Suppressor macrophage treated with lipopolysaccharide for 4 hours (primary cell): ENCODE results near the gene STEAP3.
"Not testable (repeated sequence)": the region's sequence is repeated elsewhere in the genome, so short reads cannot be mapped to it uniquely, and the experiment has no call there.

Source experiments
- DNase-seq: peaks from one replicate; pipeline ENCODE4 v3.0.0-alpha.2; 2020

The STEAP3 gene

DNA sequence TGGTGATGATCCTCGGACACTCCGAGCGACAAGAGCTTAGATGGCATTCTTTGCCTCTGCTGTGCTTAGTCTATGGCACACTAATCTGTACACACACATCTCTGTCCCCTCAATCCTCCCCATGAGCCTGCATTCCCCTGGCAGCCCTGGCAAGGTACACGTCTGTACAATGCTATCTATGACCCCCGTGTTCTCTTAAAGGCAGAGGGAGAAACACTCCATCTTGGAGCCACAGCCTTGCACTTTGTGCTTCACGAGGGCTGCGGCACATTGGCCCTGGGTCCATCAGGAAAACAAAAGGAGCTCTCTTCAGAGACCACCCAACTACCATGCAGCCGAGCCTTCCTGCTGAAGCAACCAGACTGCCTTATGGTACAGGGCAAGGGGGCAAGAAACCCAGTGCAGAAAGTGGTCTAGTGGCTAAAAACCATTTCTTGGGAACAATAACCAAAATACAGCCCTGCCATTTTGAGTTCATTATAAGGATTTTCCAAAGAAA, 42.5 kb downstream of the STEAP3 start:
- DNase-seq = no peak

DNA sequence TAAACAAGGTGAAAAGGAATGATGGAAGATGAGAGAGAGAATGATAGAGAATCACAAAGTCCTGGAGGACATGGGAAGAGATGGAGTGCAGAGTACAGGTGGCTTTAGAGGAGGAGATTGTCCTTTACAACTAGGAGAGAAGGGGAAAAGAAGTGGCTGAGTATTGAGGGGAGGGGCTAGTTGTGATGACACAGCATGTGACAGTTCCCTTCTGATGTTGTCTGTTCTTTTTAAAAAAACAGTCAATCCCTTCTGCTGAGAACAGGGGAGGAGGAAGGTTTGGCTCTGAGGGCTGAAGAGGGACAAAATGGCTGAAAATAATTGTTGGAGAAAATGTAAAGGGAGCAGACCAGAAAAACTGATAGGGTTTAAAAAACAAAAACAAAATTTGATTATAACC, 44.0 kb downstream of the STEAP3 start:
- no peak for DNase-seq

DNA sequence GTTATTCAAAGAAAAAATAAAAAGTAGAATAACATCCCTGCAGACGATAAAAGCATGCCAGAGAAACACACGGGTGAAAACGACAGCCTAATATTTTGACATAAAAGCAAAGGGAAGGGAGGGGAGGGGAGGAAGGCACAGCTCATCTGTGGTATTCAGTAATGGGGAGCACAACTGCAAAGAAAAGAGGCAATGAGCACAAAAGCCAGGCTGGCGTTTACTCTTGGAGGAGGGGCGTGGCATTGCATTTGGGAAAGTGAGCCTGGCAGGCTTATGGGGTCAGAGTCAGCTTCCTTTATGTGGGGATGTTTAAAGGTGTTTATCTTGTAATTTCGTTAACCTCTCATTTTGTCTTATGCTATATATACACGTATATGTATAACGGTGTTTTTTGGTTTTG, 53.2 kb downstream of the STEAP3 start:
- no peak for DNase-seq

DNA sequence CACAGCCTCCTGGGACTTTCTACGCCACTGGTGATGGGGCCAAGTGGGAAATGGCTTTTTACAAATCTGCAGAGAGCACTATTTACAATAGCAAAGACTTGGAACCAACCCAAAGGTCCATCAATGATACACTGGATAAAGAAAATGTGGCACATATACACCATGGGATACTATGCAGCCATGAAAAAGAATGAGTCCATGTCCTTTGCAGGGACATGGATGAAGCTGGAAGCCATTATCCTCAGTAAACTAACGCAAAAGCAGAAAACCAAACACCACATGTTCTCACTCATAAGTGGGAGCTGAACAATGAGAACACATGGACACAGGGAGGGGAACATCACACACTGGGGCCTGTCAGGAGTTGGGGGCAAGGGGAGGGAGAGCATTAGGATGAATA, 54.8 kb downstream of the STEAP3 start:
- DNase-seq = not testable (repeated sequence)

DNA sequence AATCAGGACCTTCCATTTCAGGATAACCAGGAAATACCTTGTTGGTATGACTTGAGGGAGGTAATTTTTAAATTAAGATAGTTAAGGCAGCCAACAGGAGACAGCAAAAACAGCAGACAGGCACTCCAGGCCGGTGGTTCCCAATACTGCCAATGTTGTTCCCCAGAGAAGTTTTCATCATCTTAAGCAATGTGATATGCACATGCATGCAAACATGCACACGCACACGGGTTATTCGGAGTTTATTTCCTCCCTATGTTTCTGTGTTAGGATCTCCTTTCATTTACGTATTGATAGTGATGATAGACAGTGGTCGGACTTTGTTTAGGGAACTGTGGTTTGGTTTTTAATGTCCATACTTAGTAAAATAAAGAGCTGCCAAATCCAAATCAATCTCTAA, 55.3 kb downstream of the STEAP3 start:
- DNase-seq = no peak

DNA sequence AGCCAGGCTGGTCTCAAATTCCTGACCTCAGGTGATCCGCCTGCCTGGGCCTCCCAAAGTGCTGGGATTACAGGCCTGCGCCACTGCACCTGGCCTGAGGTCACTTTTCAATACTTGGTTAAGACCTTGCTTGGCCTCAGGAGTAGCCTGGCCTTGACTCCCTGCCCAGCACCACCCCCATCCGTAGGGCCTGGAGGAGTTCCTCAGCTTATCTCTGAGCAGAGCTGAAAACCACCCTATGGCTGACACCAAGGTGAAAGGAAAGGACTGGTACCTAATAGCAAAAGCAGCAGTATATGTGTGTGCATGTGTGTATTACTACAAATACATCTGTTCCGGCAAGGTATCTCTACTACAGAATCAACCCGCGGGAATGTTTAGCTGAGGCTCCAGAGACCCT, 56.0 kb downstream of the STEAP3 start:
- no peak for DNase-seq

DNA sequence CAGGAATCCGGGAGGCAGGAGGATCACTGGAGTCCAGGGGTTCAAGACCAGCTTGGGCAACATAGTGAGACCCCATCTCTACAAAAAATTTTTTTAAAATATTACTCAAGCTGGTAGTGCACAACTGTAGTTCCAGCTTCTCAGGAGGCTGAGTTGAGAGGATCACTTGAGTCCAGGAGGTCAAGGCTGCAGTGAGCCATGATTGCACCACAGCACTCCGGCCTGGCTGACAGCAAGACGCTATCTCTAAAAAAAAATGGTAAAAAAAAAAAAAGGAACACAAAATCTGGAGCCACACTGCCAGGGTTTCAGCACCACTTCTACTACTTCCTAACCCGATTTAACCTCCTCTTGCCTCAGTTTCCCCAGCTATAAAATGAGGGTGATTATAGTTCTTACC, 57.0 kb downstream of the STEAP3 start:
- no peak for DNase-seq

DNA sequence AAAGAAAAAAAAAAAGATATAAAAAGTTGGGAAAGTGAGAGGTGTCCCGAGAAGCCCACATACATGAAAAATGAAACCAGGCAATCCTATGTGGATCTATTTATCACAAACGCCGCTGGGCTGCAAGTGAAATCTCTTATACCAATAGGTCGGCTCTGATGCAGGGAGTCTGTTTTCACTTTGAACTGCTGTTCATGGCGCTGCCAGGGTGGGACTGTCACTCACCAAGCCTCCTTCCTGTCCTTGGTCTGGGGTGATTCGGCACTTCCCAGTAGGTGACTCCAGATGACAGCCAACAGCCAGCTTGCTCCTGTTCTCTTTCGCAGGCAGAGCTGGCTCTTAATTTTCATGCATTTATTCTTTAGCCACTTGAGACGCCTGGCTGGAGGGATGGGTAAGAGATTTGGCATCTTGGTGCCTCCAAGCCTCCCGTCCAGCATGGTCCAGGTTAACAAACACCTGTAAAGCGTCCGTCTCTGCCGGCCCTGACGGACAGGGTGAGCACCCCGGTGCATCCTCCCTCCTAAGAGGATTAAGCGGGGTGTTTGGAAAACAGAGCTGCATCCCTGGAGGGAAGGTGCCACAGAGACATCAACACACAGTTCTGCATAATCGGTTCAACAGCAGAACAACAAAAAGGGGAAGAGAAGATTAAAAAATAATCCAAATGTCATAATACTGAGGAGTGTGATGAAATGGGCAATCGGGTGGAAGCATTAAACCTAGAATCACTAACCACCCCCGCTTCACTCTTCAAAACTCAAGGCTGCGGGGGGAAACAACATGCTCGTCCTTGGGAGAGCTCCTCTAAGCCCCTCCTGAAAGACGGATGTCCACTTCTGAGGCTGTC, 58.7 kb downstream of the STEAP3 start:
- DNase-seq = peak; percentile 83

DNA sequence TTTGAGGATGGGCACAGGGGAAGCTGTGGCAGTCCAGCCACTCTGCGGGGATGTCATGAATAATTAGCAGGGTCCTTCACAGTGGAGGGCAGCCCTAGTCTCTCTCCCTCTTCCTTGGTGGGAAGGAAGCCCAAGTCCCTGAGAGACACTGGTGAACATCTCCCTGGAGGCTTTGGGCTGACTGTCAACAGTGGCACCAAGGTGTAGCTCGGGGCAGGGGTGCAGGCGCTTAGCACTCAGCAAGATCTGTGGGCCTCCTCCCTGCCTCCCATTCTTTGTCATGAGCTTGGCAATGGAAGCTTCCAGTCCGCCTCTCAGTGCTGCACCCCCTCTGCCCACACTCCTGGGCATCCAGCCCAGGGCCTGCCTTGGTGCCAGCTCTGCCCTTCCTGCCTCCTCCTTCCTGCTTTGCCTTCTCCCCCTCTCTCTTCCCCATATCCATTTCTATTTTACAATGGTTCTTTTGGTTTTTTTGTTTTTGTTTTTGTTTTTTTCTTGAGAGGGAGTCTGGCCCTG, 59.4 kb downstream of the STEAP3 start:
- peak; percentile 28 for DNase-seq

DNA sequence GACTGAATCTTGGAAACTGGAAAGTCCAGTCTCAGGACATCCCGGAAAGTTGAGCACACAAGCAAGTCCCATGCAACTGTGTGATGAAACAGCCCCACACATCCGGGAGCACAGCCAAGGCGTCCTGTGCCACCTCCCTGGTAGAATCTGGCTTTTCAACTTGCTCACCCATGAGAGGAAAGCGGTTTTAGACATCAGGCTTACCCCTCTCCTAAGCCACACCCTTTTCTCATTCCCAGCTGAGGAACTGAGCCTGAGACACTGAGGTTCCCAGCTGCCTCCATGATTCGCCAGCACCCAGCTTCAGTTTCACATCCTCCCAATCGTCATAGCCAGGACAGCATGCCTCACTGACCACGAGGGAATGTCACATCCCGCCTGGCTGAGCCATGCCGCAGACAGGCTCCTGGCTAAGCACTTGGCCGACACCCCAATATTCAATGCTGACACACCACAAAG, 60.3 kb downstream of the STEAP3 start:
- peak; percentile 98 for DNase-seq

DNA sequence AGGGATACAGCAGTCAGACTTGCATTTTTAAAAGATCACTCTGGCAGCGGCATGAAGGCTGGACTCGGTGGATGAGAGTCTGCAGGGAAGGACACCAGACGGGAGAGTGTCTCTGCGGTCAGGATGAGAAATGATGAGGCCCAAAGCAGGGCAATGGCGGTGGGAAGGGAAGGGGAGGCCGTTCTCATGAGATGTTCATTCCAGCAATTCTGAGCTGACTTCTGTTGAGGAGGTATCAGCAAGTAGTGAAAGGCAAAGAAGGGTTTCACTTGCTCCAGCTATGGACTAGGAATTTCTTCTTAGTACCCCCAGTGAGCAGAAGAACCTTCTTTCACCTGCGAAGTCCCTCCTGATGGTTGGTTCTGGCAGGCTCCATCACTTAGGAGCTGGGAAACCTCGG, 63.0 kb downstream of the STEAP3 start:
- no peak for DNase-seq

DNA sequence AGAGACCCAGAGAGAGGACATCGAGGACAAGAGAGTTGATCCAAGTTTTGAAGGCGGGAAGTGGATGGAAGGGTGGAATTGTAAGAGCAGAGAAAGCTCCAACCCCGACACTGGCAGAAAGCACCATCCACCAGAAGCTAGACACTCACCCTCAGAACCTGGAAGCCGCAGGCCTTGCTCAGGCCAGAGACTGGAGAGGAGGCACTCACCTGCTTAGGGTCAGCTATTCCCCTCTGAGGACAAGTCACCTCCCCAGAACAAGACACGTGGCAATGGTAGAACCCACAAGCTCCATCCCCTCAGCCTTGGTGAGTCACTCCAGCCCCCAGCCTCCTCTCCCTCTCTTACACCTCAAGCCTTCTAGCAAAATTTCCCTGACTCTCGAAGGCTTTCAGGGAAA, 64.9 kb downstream of the STEAP3 start:
- DNase-seq = no peak

DNA sequence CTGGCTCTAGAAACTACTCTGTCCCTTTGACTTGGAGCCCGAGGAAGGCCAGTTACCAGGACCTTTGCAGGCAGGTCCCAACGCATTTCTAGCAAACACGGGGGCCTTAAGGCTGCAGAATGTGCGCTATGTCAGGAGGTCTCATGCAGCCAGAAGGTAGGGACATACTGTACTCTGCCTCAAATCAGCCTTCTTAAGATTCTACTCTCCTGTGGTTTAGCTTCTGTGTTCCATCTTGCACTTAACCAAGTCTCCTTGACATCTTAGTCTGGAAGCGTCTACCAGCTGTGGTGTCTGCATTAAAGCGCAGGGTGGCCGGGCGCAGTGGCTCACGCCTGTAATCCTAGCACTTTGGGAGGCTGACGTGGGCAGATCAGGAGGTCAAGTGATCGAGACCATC, 65.5 kb downstream of the STEAP3 start:
- DNase-seq = no peak

DNA sequence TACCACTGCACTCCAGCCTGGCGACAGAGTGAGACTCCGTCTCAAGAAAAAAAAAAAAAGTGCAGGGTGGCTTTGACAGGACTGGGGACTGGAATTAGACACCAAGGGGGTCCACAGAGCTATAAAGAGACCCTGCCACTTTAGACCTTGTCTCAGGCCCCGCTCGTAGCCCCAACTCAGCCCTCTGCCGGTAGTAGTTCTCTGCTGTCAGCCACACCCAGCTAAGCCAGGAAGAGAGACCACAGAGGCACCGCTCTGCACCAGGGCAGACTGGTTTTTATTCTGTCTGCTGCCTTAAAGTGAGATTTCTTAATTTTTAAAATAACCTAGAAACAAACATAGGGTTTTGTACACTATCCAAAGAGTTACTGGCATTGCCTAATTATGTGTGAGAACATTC, 66.0 kb downstream of the STEAP3 start:
- DNase-seq = no peak

DNA sequence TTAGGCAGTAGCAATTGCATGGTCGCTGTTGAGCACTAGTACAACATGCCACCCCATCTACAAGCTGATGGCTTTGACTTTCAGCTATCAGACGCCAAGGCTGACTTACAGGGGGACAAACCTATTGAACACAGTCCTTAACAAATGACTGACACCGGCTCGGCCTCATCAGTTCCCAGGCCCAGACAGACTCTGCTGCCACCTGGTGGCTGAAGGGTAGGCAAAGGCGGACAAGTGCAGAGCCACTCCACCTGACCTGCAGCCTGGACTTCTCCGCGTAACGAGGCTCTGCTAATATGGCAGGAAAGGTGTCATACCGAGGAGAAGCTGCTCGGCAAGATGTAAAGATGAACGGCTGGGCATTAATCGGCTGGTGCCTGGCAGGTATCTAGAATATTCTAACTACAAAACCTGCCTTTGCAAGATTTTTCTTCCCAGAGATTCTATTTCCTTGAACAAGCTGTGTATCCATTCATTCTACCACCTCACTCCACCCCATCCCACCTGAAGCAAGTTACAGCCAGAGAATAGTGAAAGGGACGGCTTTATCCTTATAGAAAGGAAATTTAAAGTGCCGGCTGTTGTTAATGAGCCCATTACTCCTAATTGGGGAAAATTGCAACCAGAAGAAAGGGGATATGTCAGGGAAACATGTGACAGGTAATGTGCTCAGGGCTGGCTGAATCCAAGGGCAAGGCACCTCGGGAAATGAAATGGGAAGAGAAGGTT, 67.4 kb downstream of the STEAP3 start:
- peak; percentile 83 for DNase-seq

DNA sequence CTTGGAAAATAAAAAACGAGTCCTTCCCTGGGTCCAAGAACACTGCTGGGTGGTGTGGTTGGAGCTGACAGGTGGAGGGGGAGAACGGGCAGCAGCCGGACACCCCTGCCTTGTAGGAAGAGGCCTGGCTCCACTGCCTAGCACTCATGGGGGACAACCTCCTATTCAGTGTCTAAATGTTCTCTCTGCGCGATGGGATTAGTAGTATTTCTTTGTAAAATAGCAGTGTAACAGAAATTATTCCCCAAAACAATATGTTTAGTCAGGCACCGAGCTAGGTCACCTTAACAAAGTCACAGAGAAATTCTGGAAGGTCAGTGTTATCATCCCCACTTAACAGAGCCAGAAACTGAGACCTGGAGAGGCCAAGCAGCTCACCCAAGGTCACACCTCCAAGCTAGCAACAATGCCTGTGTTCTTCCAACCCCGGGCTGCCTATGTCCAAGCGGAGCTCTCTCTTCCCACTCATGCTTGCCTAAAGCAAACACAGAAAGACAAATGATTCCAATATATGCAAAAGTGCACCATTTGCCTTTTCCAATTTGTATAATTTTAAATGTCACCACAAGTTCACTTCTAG, 68.0 kb downstream of the STEAP3 start:
- no peak for DNase-seq

DNA sequence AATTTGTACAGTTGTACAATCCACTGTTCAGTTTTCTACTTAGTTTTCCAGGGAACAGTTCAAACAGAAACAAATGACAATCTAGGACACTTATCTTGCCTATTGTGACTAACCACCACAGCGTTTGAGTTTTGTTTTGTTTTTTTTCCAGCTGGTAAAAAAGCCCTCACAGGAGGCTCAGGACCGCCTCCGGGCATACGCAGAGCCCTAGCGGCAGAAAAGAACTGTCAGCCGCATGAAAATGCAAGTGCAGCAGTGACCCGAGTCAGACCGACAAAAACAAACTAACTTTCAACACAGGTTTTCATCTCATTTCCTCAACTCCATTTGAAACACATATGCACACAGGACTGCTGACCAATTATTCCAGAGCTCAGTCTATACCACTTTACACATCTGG, 68.6 kb downstream of the STEAP3 start:
- peak; percentile 28 for DNase-seq

DNA sequence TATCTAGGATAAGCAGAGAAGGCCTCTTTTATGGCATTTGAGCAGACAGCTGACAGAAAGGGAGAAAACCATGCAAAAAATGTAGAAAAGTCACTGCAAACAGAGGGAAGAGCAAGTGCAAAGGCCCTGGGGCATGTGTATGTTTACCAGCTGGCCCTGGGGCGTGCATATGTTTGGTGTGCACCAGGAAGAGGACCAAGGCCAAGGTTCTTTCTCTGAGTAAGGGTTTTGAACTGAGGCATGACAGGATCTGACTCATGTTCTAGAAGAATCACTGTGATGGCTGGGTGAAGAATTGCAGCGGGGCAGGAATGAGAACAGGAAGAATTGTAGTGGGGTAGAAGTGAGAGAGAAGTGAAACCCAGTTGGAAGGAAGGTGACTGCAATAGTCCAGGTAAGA, 69.6 kb downstream of the STEAP3 start:
- DNase-seq = peak; percentile 13

DNA sequence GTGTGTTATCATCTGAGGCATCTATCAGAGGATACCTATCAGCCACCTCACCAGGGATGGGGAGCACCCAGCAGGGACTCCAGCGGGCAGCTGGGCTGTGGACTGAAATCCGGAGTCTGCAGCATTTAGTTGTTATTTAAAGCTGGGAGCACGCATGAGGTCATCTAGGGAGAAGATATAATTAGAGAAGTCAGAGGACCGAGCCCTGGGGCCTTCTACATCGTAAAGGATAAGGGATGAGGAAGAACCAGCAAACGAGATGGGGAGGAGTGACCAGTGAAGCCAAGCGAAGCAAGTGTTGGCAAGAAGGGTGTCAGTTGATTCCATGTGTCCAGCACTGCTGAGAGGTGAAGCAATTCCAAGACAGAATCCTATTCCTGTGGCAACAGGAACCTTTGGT, 70.3 kb downstream of the STEAP3 start:
- DNase-seq = peak; percentile 16

DNA sequence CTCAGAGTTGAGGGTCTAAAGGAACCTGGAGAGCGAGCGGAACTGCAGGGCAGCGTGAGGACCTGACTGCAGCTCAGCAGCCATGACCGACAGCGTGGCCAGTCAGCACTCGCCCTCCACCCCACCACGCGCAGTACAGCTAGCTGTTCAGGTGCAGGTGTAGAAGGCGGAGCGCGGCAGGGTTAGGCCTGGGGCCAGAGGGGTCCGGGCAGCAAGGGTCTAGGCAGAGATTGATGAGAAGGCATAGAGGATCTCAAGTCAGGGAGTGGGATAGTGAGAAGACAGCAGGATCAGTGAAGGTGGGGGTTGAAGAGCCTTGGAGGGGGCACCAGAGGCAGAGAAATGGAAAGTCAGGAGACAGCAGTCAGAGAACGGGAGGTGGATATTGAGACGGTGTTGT, 71.0 kb downstream of the STEAP3 start:
- no peak for DNase-seq

DNA sequence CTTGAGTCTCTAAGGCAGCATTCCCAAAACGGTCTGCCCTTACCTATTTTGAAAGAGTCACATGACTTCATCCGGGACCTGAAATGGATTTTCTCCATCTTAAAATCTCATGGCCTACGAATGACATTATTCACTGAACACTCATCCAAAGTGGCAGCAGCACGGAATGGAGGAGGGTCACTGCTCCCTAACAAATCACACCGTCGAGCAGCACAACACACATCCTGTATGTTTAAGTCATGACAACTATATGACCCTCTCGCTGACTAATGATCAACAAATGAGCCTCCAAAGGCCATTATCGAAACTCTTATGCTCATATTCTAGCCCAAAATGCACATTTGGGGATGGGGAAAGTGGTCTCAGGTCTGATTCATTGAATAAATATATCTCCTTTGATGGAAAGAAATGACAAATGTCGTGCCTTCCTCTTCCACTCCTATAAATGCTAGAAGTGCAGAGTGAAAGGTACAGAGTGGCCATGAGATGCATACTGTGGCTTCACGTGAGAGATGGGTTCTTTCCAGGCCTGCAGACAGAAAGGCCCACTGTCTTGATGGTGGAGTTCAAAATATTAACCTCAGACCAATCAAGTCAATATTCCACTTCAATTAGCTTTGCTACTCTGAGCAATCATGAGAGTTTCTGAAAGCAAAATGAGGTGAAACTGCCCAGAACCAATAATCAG, 72.2 kb downstream of the STEAP3 start:
- no peak for DNase-seq

DNA sequence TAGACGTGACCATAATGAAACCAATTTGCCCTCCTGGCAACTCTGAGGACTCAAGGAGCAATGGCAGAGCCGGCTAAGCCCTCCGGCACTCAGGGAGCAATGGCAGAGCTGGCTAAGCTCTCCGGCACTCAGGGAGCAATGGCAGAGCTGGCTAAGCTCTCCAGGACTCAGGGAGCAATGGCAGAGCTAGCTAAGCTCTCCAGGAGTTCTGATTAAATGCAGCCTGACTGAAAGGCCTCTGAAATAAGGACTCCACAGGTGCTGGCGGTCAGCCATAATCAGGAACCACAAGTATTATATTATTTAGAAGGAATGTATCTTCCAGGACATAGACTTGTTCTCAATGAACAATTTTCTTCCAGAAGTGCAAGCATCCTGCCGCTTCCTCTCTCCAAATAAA, 77.8 kb downstream of the STEAP3 start:
- DNase-seq = no peak

DNA sequence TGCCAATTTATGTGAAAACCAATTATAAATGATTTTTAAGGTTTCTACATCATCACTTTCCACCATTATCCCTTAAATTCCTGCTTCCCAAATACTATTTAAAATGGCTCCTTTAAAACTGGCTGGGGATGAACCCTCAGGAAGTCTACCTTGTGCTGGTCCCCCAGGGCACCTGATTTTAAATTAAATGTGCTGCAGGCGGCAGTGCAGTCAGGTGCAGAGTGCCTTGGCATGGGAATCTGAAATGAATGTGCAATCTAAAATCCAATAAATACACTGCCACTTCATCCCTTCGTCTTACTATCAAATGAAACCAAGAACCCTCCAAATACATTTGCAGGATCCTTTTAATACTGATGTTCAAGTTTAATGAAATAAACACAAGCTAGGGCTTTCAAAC, 81.2 kb downstream of the STEAP3 start:
- no peak for DNase-seq
